Left lung (tissue), 10 donors: ENCODE results near the gene PDZD7. TPM values are rescaled to one million over a fixed set of nuclear protein-coding genes. Genes with fewer than 3 reads are reported as not detected.

Source experiments
- ATAC-seq: fragments of 200-7000 bp; cut with Tn5 transposase; one replicate; pipeline ENCODE4 v1.9.1; 2020; ENCODE audit warnings: moderate library complexity
- DNase-seq, 4 donors: peaks; one replicate each; pipeline ENCODE4 v3.0.0-alpha.2; 2013 to 2020
- H3K27ac ChIP-seq, 2 donors: fragments of 200-600 bp; sonication (generic) in 1 of 2; one replicate each; pipeline versions ENCODE4 v1.5.0 to v1.8.0; 2020 to 2021
- H3K27me3 ChIP-seq, 2 donors: fragments of 200-600 bp; sonication (generic) in 1 of 2; one replicate each; pipeline versions ENCODE4 v1.5.0 to v1.8.0; 2020 to 2021
- H3K36me3 ChIP-seq, 2 donors: fragments of 200-600 bp; sonication (generic) in 1 of 2; one replicate each; pipeline versions ENCODE4 v1.5.0 to v1.8.0; 2020 to 2021
- H3K4me1 ChIP-seq, 2 donors: fragments of 200-600 bp; one replicate each; pipeline ENCODE4 v1.8.0; 2021
- H3K4me3 ChIP-seq, 2 donors: fragments of 200-600 bp; sonication (generic) in 1 of 2; one replicate each; pipeline versions ENCODE4 v1.5.0 to v1.8.0; 2020 to 2021; ENCODE audit warnings: mild to moderate bottlenecking in 1 of 2
- H3K9me3 ChIP-seq, 2 donors: fragments of 200-600 bp; sonication (generic) in 1 of 2; one replicate each; pipeline versions ENCODE4 v1.5.0 to v1.8.0; 2020 to 2021
- intact Hi-C, 2 donors: fragments of 100-400 bp; cut with DNase I; formaldehyde crosslinking; loops; one replicate each; pipeline versions ENCODE4 v1.11.2 to v1.14.2; 2022
- polyA plus RNA-seq, 6 donors: library from polyadenylated mRNA; unstranded; fragments of 120-200 nt; gene quantifications; one replicate each; pipeline ENCODE4 v1.2.1, GENCODE V29; 2013; ENCODE audit not compliant: insufficient read length in 6 of 6
- total RNA-seq, 2 donors: library from RNA; stranded (reverse); fragmentation: NEBNext Ultra II Directional; extraction: Animal tissue kit (Norgen Biotek cat#: 25700); gene quantifications; one replicate each; pipeline ENCODE4 v1.2.1, GENCODE V29; 2021
- TF ChIP-seq, protein P1 (sequence below), 2 donors: fragments of 200-600 bp; sonication (generic) in 1 of 2; IDR thresholded peaks; one replicate each; pipeline versions ENCODE4 v1.5.0 to v1.8.0; 2021; ENCODE audit warnings: antibody characterized with exemption in 2 of 2
- donor health status: DM: no; HTN: yes; CAD: no.
- donor health status: DM: no; HTN: no; CAD: no.

The PDZD7 gene
- total and polyA plus RNA-seq, 8 donors = 0.41 to 0.96 (median 0.71) TPM

DNA sequence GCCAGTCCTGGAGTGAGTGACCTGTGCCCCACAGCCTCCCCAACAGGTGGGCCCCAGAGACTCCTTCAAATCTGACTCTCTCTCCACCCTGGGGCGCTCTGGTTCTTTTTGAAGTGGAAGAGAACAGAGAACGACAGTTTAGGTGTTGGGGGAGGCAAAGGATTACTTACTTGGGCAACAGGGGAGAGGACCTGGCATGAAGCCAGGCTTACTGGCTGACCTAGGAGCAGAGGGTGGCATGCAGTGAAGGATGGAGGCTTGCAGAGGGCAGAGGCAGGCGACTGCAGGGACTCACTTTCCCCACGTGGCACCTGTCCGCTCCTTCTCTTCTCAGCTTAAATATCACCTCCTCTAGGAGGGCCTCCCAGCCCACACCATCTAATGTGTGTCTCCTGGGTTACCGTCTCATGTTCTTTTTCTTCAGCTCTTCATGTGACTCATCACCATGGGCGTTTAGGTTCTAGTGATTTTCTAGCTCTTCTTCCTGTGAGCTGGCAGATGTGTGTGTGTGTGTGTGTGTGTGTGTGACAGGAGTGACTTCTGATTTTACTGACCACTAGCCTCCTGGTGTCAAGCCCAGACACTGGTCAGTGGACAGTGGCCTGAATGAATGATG, 15.9 kb downstream of the PDZD7 start:
- H3K4me1 ChIP-seq = peaks cover 4 to 39% of the 10 kb centered on the region in 2 donors
- TF ChIP-seq, protein P1, sequence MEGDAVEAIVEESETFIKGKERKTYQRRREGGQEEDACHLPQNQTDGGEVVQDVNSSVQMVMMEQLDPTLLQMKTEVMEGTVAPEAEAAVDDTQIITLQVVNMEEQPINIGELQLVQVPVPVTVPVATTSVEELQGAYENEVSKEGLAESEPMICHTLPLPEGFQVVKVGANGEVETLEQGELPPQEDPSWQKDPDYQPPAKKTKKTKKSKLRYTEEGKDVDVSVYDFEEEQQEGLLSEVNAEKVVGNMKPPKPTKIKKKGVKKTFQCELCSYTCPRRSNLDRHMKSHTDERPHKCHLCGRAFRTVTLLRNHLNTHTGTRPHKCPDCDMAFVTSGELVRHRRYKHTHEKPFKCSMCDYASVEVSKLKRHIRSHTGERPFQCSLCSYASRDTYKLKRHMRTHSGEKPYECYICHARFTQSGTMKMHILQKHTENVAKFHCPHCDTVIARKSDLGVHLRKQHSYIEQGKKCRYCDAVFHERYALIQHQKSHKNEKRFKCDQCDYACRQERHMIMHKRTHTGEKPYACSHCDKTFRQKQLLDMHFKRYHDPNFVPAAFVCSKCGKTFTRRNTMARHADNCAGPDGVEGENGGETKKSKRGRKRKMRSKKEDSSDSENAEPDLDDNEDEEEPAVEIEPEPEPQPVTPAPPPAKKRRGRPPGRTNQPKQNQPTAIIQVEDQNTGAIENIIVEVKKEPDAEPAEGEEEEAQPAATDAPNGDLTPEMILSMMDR (IDR thresholded peaks at IDR 0.05) = no peak
- intact Hi-C loops = no loop called here

GRCh38 chr10:101014230-101014884, 16.6 kb downstream of the PDZD7 start:
- peak; percentile 50 to 95 (median 76) for DNase-seq
- Histone ChIP-seq H3K4me3 (no peak overlapping the region), H3K36me3 (no peaks in the 10 kb centered on the region), H3K9me3 (no peaks in the 10 kb centered on the region), H3K4me1 (peaks cover 4 to 39% of the 10 kb centered on the region in 2 donors), H3K27ac (no peak overlapping the region), H3K27me3 (peaks cover 0 to 33% of the 10 kb centered on the region in 2 donors)
- TF ChIP-seq, protein P1 (IDR thresholded peaks at IDR 0.05) = peak; percentile 76 to 91
- peak; percentile 80 for ATAC-seq
- intact Hi-C loops = no loop called here

More for the DNA sequence above, 15.9 kb downstream of the PDZD7 start:
- no peak overlapping the region for H3K4me3 ChIP-seq
- no peak overlapping the region for H3K27ac ChIP-seq
- DNase-seq (peak in 1 of 4 donors; percentile 12), ATAC-seq (no peak)
- H3K9me3 ChIP-seq = no peaks in the 10 kb centered on the region
- no peaks in the 10 kb centered on the region for H3K36me3 ChIP-seq
- peaks cover 0 to 33% of the 10 kb centered on the region in 2 donors for H3K27me3 ChIP-seq

- intact Hi-C loops = no loop called here
- TF ChIP-seq, protein P1 (IDR thresholded peaks at IDR 0.05) = no peak
- H3K9me3 ChIP-seq = no peaks in the 10 kb centered on the region
- peaks cover 4 to 30% of the 10 kb centered on the region in 2 donors for H3K4me1 ChIP-seq
- no peak overlapping the region for H3K4me3 ChIP-seq
- peaks cover 0 to 24% of the 10 kb centered on the region in 2 donors for H3K27me3 ChIP-seq
- no peak for ATAC-seq
- H3K27ac ChIP-seq = no peak overlapping the region
- no peaks in the 10 kb centered on the region for H3K36me3 ChIP-seq
- DNase-seq = no peak
These were observed 17.5 kb downstream of the PDZD7 start for GRCh38 chr10:101013365-101013825.

GRCh38 chr10:101012525-101013364, 18.2 kb downstream of the PDZD7 start:
- no peaks in the 10 kb centered on the region for H3K9me3 ChIP-seq
- peak overlapping the region; percentile 26 to 62 for H3K27ac ChIP-seq
- H3K4me1 ChIP-seq = peaks cover 4 to 30% of the 10 kb centered on the region in 2 donors
- intact Hi-C loops = no loop called here
- peak; percentile 92 for ATAC-seq
- TF ChIP-seq, protein P1 (IDR thresholded peaks at IDR 0.05) = peak; percentile 89 to 91
- no peaks in the 10 kb centered on the region for H3K36me3 ChIP-seq
- peak; percentile 79 to 91 (median 89) for DNase-seq
- H3K27me3 ChIP-seq = peaks cover 0 to 18% of the 10 kb centered on the region in 2 donors
- H3K4me3 ChIP-seq = no peak overlapping the region
